DND-41 (cell line): Measurements from ENCODE around the gene TBC1D20.

ENCODE experiments used
- CTCF ChIP-seq: IDR thresholded peaks from 2 replicates; pipeline ENCODE4 v1.5.1; 2012; ENCODE audit warnings: borderline replicate concordance, low read length, moderate library complexity, mild to moderate bottlenecking; ENCODE audit not compliant: poor library complexity, severe bottlenecking; ENCODE audit errors: extremely low read depth
- EZH2 ChIP-seq: IDR thresholded peaks from 3 replicates; pipeline ENCODE4 v1.6.1; 2012; ENCODE audit warnings: borderline replicate concordance, low read depth, mild to moderate bottlenecking, moderate library complexity, low read length, inconsistent platforms; ENCODE audit not compliant: severe bottlenecking

- no peak for TF ChIP-seq CTCF
- no peak for TF ChIP-seq EZH2
These were observed 5.4 kb upstream of the TBC1D20 start for GRCh38 chr20:467755-468154.
